Measurements from ENCODE around the gene ACADVL. TPM values are rescaled to one million over a fixed set of nuclear protein-coding genes. Genes with fewer than 3 reads are reported as not detected.

Gene ACADVL
- total RNA-seq, 1 donor from 2014 or later = 2,192 TPM

DNA sequence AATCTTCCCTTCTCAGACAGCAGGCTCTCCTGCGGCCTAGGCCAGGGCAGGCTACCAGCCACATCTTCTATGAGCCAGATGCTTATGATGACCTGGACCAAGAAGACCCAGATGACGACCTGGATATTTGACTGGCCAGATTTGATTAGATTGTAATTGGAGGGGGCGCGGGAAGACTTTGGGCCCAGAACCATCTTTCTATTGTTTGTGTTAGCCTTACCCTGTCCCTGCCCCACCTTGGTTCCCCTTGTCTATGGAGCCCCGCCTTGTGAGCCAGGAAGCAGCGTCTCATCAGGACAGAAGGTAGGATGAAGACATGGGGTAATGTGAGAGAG lies 39.8 kb downstream of the ACADVL start:
- intact Hi-C loops (cut with DNase I) = loop anchor here (10.0 kb wide), 1 partner anchor 305 kb away; the partner anchor contains the start of gene SENP3
- ATAC-seq (no peak), DNase-seq (ENCODE audit: missing footprints) (no peak)

DNA sequence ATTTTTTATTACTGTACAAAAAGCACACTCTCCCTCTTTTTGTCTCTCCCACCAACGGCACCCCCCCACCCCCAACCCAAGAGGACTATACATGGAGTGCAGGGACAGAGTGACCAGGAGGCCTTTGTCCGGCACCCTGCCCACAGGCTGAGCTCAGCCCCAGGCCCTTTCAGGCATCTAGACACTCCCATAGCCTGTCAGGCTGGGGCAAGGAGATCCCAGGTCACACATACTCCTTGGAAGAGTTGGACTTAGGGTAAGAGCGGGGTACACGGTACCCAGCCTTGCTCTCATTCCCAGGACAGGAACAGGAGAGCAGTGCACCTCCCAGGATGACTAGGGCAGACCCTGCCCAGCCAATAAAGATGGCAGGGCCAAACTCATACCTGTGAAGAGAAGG lies 40.4 kb downstream of the ACADVL start:
- DNase-seq (ENCODE audit: missing footprints) = no peak
- intact Hi-C loops (cut with DNase I) = no loop called here

DNA sequence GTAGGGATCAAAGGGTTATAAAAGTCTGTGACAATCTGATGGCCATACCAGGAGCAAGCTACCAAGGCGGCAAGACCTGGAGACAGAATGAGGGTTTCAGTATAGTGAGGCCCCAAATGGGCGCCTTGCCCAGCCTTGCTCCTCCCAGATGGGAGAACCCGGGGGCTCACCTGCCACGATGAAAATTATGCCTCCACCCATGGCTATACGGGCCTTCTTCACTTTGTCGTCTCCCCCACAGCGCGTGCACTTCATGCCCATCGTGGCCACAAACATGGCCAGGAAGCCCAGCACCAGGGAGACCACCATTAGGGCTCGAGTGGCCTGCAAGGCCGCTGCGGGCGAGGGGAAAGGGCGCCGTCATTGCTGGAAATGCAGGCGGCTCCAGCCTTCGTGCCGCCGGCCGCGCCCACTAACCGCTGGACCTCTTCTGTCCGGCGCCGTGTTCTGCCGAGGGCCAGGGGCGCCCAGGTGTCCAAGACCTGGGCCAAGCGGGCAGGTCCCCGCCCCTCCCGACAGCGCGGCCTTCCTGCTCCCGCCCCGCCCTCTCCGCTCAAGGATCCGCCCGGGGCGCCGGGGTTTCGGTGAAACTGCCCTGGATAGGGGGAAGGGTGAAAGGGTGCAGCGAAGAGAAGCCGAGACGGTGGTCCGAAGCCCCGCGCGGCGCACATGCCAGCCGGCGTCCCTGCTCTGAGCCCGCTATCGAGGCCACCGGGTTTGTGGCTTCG lies 41.1 kb downstream of the ACADVL start:
- ATAC-seq (peak; percentile 54), DNase-seq (ENCODE audit: missing footprints) (peak; percentile 76)
- intact Hi-C loops (cut with DNase I) = no loop called here

More for the DNA sequence above, 40.4 kb downstream of the ACADVL start:
- peak; percentile 9 for ATAC-seq

DNA sequence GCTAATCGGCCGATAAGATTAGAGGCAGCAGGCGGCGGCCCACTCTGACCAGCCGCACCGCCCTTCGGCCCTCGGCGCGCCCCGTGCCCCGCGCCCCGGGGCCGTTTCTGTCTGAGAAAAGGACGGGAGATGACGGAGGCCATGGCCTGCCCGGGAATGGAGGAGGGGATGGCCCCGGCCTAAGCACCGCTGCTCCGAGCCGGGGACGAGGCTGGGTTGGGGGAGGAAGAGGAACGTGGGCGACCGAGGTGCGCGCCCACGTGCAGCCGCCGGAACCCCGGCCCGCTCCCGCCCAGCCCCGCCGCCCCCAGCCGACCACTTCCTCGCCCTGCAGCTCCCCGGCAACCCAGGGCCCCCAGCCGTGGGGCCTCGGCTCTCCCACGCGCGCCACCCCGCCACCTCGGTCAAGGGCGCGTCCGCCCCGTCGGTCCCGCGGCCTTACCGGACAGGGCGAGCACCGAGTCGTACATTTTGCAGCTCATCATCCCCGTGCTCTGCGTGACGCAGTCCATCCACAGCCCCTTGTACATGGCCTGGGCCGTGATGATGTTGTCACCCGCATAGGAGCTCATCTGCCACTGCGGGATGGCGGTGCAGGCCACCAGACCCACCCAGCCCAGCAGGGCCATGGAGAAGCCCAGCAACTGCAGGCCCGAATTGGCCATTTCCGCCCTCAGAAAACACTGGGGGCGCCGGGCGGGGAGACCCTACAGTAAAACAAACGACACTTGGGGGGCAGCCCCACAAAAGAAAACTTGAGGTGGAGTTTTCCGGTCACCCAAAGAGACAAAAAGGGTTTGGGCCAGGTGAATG lies 41.8 kb downstream of the ACADVL start:
- ATAC-seq = peak; percentile 27
- DNase-seq (ENCODE audit: missing footprints) = no peak
- intact Hi-C loops (cut with DNase I) = no loop called here

DNA sequence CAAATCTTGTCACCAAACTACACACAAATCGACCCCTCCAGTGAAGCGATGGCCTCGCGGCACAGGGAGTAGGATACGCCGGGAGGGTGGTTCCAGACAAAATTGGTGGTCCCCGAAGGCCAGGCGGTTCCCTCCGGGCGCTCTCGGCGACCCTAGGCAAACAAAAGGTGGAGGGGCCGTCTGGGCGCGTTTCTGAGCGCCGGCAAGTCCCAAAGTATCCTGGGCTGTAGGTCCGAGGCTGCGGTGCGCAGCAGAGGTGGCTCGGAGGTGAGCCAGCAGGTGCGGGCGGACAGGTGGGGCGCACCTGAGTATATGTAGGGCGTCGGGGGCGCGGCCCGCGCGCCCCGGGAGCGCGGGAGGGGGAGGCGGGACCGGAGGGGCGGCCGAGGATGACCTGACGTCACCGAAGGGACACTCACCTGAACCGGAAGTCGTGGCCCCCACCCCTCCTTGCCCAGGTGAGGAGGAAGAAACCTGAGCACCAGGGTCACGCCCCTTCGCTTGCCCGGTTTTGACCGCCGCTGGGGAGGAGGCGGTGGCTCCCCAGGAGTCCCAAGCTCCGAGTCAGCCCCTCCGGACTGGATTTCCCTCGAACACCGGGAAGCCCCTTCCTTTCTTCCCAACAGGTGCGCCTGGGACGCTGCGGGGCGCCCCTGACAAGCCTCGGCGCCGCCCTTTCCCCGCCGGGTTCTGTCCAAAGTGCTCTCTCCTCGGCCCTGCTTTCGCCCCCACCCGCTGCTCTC lies 42.6 kb downstream of the ACADVL start, which contains the start of gene CLDN7:
Gene CLDN7 (minus strand): TSS at position 287 of the 743 bp plus-strand sequence. CDS start 435 bp downstream, outside the sequence.
- intact Hi-C loops (cut with DNase I) = no loop called here
- no peak for ATAC-seq

DNA sequence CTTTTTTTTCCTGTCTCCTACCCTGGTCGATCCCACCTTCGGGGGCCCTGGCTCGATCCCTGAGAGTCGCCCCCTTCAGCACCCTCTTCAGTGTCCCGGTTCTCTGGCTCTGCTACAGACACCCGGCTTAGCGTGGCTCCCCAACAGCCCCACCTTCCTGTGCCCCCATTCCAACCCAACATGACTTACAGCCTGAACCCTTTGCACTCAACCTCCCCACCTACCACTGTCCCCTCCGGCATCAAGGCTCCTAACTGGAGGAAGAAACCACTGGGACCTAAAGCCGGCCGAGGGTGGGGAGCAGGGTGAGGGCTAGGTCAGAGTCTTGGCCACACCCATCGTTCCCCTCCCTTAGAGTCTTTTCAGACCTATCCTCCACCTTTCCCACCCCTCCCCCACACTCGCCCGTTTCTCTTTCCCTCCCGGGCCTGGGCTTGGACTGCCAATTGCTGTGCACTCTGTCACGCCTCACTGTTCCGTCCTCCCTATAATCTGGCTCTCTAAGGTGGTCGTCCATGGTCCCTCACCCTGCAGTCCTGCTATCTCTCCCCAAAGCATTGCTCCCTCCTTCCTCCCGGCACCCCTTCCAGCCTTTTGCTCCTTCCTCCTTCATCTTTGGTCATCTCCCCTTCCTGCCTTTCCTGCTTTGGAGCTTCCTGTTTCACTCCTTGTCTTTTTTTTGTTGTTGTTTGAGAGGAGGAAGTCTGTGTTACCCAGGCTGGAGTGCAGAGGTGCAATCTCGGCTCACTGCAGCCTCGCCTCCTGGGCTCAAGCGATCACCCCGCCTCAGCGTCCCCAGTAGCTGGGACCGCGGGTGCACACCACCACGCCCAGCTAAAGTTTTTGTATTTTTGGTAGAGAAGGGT lies 43.4 kb downstream of the ACADVL start:
- intact Hi-C loops (cut with DNase I) = no loop called here
- ATAC-seq = peak; percentile 15
- DNase-seq (ENCODE audit: missing footprints) = no peak

More for the DNA sequence above, 42.6 kb downstream of the ACADVL start, which contains the start of gene CLDN7:
- DNase-seq (ENCODE audit: missing footprints) = no peak

DNA sequence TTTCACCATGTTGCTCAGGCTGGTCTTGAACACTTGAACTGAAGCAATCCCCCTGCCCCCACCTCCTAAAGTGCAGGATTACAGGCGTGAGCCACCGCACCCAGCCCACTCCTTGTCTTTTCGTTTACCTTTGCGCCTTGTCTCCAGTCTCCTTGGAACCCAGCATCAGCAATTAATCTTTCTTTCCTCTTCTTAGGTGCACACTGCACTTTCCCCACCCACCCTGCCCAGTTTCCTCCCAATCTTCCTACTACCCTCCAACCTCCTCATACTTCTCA lies 44.0 kb downstream of the ACADVL start:
- intact Hi-C loops (cut with DNase I) = no loop called here
- no peak for DNase-seq (ENCODE audit: missing footprints)
- no peak for ATAC-seq

DNA sequence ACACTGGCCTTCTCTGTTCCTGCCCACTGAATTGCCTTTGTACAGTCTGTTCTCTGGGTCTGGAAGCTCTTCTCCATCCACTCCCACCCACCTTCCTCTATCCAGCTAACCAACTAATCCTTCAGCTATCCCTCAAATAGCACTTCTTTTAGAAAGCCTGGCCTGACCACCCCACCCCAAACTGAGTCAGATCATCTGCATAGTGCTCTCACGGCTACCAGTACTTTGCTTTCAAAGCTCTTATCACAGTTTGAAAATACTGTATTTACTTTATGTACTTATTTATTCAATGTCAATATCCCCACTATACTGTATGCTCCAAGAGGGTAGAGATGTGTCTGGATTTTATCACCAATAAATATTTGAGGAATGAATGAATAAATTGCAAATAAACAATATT lies 47.0 kb downstream of the ACADVL start:
- intact Hi-C loops (cut with DNase I) = no loop called here
- no peak for DNase-seq (ENCODE audit: missing footprints)
- ATAC-seq = no peak

Small RNA genes within 50 kb of the gene (microRNA-seq; reads per million reads assigned to microRNA genes)
- gene MIR324 = 809 reads per million, percentile 82 among the genes with 10 or more reads in this experiment

Other genes starting within 250 kb of the ACADVL start
- 0.11 TPM for gene ALOX12, start 223.9 kb upstream of the ACADVL start, total RNA-seq
- 177 TPM for gene RNASEK, start 207.3 kb upstream of the ACADVL start, total RNA-seq
- 14.0 TPM for gene BCL6B, start 196.9 kb upstream of the ACADVL start, total RNA-seq
- 1.8 TPM for gene SLC16A13, start 183.9 kb upstream of the ACADVL start, total RNA-seq
- 0.78 TPM for gene SLC16A11, start 175.8 kb upstream of the ACADVL start, total RNA-seq
- gene CLEC10A, start 139.7 kb upstream of the ACADVL start, total RNA-seq = 5.4 TPM
- 0.46 TPM for gene ASGR2, start 105.1 kb upstream of the ACADVL start, total RNA-seq
- gene ASGR1, start 40.6 kb upstream of the ACADVL start, total RNA-seq = 0.43 TPM
- 20.6 TPM for gene DLG4, start 102 bp upstream of the ACADVL start, total RNA-seq
- 20.0 TPM for gene DVL2, start 14.6 kb downstream of the ACADVL start, total RNA-seq
- gene PHF23, start 19.5 kb downstream of the ACADVL start, total RNA-seq = 23.3 TPM
- 444 TPM for gene GABARAP, start 22.5 kb downstream of the ACADVL start, total RNA-seq
- gene CTDNEP1, start 31.8 kb downstream of the ACADVL start, total RNA-seq = 114 TPM
- gene ELP5, start 32.3 kb downstream of the ACADVL start, total RNA-seq = 72.7 TPM
- gene CLDN7, start 42.5 kb downstream of the ACADVL start, total RNA-seq = 1.2 TPM
- gene SLC2A4, start 61.8 kb downstream of the ACADVL start, total RNA-seq = 119 TPM
- 0.81 TPM for gene YBX2, start 74.7 kb downstream of the ACADVL start, total RNA-seq
- 326 TPM for gene EIF5A, start 87.7 kb downstream of the ACADVL start, total RNA-seq
- gene GPS2, start 95.4 kb downstream of the ACADVL start, total RNA-seq = 70.3 TPM
- gene NEURL4, start 109.4 kb downstream of the ACADVL start, total RNA-seq = 30.8 TPM
- gene ACAP1, start 116.6 kb downstream of the ACADVL start, total RNA-seq = 14.0 TPM
- gene KCTD11, start 132.2 kb downstream of the ACADVL start, total RNA-seq = 4.7 TPM
- gene TMEM95, start 135.2 kb downstream of the ACADVL start, total RNA-seq = not detected
- gene TNK1, start 161.2 kb downstream of the ACADVL start, total RNA-seq = 2.6 TPM
- gene PLSCR3, start 174.6 kb downstream of the ACADVL start, total RNA-seq = 18.4 TPM
- 64.0 TPM for gene TMEM256, start 184.2 kb downstream of the ACADVL start, total RNA-seq
- gene NLGN2, start 187.9 kb downstream of the ACADVL start, total RNA-seq = 7.0 TPM
- not detected for gene SPEM1, start 200.4 kb downstream of the ACADVL start, total RNA-seq
- gene SPEM2, start 205.7 kb downstream of the ACADVL start, total RNA-seq = not detected
- gene SPEM3, start 208.9 kb downstream of the ACADVL start, total RNA-seq = not detected
- 2.7 TPM for gene TMEM102, start 215.5 kb downstream of the ACADVL start, total RNA-seq
- 11.7 TPM for gene FGF11, start 219.6 kb downstream of the ACADVL start, total RNA-seq
- gene CHRNB1, start 225.1 kb downstream of the ACADVL start, total RNA-seq = 11.8 TPM

Measured in Right ventricle myocardium inferior (tissue), 1 donor.